ENCODE data around the gene SLC25A39.
A peak's percentile ranks its signal among the peaks of the same experiment; 100 is the strongest.
"Not testable (repeated sequence)": the region's sequence is repeated elsewhere in the genome, so short reads cannot be mapped to it uniquely, and the experiment has no call there.

The SLC25A39 gene

DNA sequence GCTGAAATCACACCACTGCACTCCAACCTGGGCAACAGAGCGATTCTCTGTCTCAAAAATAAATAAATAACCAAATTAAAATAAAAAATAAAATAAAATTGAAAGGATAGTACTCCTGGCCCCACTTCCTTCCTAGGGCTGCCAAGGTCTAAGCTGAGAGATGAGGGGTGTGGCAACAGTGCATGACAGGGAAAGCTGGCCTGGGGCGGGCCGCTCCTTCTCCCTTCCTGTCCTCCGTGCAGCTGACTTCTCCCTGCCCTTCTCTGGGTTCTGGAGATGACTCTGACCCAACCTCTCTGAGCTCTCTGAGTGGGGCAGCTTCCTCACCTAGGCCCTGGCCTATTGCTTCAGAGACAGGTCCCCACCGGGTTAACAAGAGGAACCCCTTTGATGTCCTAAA is 8.7 kb upstream of the SLC25A39 start:
- DNase-seq = no peak

DNA sequence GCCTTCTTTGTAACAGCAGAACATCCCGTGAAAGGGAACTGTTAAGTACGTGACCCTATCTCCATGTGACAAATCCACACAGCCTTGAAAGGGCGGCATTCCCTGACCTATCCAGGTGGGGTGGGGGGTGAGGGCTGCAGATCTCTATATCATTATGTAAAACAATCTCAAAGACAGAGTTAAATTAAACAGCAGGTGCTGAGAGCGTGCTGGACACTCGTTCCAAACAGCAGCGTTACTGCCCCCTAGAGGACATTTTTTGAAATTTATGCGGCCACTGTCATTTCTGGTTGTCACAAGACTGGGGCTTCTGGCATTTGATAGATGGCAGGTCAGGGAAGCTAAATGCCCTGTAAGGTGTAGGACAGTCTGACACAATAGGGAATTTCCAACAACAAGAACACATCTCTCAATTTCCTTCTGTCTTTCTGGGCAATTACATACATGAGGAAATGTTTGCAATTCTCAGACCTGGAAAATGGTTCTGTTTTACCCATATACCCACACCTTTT is 6.7 kb upstream of the SLC25A39 start:
- DNase-seq = peak in 1 of 2 experiments; percentile 66

- not testable (repeated sequence) for DNase-seq
These were observed 5.6 kb upstream of the SLC25A39 start for GRCh38 chr17:44330263-44330662.

- DNase-seq = not testable (repeated sequence)
These were observed 4.9 kb upstream of the SLC25A39 start for GRCh38 chr17:44329516-44329915.

GRCh38 chr17:44327715-44328449 is 3.3 kb upstream of the SLC25A39 start:
- no peak for DNase-seq

DNA sequence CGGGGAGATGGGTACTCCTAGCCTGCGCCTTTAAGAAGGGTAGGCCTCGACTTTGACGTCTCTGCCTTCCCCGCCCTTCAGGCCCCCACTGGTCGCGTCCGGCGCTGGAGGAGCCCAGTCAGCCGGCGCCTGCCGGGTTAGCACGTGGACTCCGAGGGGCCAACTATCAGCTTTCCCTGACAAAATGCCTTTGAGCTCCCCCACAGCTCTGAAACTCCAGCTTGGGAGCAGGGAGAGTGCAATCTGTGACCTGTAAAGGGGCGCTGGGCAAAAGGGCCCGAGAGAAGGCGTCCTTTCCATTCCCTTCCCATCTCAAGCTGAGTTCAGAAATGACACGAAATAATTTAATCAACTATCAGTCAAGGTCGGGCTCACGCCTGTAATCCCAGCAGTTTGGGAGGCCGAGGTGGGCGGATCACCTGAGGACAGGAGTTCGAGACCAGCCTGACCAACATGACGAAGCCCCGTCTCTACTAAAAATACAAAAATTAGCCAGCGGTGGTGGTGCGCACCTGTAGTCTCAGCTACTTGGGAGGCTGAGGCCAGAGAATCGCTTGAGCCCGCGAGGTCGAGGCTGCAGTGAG is 2.3 kb upstream of the SLC25A39 start:
- DNase-seq = peak; percentile 93 to 96

DNA sequence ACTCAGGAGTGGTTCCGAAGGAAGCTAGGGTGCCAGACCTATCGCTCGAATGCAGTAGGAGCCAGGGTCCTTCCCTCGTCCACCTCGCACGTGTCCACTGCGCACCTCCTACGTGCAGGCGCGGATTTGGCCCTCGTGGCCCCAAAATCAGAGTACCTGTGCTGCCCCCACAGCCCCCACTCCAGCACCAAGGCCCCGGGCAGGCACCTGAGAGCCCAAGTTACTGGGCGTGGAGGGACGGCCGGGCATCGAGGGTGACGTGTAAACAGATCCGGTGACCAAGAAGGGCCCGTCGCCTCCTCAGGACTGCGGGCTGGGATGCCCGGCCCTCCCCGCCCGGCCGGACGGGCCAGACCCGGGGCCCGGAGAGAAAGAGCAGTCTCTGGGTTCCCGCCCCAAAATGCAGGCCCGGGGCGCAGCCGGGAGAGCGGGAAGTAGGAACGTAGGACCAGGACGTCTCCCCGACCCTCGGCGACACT is 492 bp downstream of the SLC25A39 start:
- DNase-seq = no peak

GRCh38 chr17:44323359-44324091 is 1.1 kb downstream of the SLC25A39 start:
- no peak for DNase-seq

- no peak for DNase-seq
These were observed 2.3 kb downstream of the SLC25A39 start for GRCh38 chr17:44322236-44322895.

DNA sequence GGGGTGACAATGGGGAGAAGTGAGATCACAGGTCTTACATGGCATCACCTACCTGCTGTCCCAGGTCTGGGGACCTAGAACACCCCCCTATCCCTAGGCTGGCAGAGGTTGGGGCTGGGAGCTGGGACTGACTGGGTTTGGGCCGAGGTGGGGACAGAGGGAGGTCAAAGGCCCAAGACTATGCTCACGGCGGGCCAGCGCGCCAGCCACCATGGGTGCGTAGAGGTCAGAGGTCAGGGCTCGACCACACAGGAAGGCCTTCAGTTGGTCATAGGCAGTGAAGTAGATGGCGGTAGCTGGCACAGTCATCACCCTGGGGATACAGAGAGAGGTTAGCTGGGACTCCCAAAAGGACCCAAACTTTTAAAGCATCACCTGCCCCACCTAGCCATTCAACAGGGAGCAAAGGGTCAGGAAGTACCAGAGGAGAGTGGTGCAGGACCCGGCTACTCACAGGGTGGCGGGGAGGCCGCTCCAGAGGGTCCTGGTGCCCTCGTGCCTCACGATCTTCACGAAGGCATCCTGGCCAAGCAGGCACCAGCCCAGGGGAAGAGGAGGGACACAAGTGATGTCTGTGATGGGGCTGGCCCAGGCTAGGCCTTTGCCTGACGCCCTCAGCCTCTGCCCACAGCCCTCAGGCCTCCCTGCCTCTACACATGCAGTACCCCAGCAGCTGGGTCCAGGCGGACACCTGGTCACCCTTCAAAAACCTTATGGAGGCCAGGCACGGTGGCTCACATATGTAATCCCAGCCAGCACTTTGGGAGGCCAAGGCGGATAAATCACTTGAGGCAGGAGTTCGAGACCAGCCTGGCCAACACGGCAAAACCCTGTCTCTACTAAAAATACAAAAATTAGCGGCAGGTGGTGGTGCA is 3.1 kb downstream of the SLC25A39 start:
- DNase-seq = no peak

DNA sequence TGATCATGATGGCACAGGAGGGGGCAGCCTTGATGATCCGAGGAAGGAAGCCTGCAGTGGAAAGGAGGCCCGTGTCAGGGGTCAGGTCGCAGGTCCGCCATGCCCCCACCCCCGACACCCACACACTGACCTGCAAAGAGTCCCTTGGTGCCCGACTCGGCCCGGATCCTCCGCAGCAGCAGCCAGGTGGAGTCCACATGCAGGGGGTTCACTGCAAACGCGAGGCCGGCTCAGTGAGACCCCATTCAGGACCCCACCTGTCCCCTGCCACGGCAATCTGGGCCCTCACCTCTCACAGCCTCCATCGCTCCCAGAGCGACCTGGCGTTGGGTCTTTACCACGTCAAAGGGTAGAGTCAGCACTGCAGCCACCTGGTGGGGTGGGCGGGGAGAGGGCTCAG is 4.6 kb downstream of the SLC25A39 start:
- no peak for DNase-seq

- no peak for DNase-seq
These were observed 6.3 kb downstream of the SLC25A39 start for GRCh38 chr17:44318077-44318892.

DNA sequence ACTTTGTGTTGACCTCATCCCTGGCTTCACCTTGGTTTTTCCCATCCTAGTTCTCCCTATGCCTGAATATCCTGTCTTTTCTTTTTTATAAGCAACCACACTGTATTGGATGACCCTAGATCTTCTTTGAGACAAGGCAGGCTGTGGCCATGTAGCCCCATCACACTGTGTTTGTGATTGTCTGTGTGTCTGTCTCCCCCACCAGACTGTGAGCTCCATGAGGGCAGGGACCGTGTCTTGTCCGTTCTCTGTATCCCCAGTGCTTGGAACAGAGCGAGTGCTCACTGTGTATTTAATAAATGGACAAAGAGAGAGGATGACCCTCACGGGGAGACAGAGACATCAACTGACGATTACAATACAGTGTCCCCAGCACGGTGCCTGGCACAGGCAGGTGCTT is 7.1 kb downstream of the SLC25A39 start:
- no peak for DNase-seq

GRCh38 chr17:44315760-44316731 is 8.6 kb downstream of the SLC25A39 start:
- DNase-seq = no peak

DNA sequence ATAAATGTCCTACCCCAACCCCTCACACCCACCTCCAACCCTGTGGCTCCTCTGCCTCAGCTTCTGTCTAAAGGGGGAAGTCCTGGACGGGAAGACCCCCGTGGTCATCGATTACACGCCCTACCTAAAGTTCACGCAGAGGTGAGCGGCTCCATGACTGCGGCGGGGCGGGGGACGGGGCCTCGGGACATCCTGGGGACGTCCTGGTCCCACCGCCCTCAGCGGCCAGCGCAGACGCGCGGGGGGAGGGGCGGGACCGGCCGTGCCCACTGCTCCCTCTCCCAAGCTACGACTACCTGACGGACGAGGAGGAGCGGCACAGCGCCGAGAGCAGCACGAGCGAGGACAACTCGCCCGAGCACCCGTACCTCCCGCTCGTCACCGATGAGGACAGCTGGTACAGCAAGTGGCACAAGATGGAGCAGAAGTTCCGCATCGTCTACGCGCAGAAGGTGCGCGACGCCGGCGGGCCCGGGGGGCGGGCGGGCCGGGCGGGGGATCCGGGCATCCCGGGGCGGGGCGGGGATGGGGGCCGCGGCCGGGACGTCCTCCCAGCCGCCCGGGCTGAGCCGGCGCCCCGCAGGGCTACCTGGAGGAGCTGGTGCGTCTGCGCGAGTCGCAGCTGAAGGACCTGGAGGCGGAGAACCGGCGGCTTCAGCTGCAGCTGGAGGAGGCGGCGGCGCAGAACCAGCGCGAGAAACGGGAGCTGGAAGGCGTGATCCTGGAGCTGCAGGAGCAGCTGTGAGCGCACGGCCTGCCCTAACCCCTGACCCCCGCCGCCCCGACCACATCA is 9.6 kb downstream of the SLC25A39 start:
- DNase-seq = peak in 1 of 2 experiments; percentile 30

DNA sequence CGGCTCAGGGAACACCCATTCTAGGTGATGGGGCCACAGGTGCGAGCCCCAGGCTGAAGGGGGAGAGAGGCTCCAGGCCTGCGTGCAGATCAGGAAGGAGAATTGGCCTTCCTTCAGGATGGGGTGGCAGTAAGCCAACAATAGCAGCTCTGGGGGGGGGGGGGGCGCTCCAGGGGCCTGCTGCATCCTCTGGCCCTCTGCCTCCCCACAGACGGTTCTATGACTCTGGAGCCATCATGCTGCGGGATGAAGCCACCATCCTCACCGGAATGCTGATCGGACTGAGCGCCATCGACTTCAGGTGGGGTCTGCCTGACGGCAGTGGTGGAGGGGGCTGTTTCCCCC is 10.1 kb downstream of the SLC25A39 start:
- no peak for DNase-seq

- DNase-seq = no peak
These were observed 10.6 kb downstream of the SLC25A39 start for GRCh38 chr17:44314031-44314430.

GRCh38 chr17:44312396-44313104 is 12.1 kb downstream of the SLC25A39 start:
- no peak for DNase-seq

Measured in SW 1271 (cell line).